LNCAP (cell line): ENCODE data around the gene JCAD.

Experiments
- TF ChIP-seq, protein P1 (sequence below): fragments of 450-650 bp; IDR thresholded peaks from 2 replicates; pipeline ENCODE4 v1.5.1; 2017; ENCODE audit warnings: mild to moderate bottlenecking

JCAD gene

DNA sequence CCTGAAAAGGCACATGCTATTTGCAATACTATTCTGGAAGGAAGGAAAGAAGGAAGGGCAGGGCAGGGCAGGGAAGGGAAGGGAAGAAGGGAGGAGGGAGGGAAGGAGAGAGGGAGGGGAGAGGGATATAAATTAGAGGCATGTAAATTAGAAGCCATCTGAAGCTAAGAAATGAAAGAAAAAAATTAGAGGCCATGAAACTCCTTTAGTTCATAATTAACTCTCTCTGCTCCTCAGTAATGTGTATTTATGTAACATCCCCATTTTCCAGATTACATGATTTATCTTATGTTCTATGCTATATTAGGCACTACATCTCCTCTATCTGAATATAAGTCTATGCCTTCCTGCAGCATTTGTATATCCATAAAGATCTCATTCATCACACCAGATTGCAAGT lies 12.7 kb upstream of the JCAD start:
- TF ChIP-seq, protein P1, sequence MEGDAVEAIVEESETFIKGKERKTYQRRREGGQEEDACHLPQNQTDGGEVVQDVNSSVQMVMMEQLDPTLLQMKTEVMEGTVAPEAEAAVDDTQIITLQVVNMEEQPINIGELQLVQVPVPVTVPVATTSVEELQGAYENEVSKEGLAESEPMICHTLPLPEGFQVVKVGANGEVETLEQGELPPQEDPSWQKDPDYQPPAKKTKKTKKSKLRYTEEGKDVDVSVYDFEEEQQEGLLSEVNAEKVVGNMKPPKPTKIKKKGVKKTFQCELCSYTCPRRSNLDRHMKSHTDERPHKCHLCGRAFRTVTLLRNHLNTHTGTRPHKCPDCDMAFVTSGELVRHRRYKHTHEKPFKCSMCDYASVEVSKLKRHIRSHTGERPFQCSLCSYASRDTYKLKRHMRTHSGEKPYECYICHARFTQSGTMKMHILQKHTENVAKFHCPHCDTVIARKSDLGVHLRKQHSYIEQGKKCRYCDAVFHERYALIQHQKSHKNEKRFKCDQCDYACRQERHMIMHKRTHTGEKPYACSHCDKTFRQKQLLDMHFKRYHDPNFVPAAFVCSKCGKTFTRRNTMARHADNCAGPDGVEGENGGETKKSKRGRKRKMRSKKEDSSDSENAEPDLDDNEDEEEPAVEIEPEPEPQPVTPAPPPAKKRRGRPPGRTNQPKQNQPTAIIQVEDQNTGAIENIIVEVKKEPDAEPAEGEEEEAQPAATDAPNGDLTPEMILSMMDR, result no peak

DNA sequence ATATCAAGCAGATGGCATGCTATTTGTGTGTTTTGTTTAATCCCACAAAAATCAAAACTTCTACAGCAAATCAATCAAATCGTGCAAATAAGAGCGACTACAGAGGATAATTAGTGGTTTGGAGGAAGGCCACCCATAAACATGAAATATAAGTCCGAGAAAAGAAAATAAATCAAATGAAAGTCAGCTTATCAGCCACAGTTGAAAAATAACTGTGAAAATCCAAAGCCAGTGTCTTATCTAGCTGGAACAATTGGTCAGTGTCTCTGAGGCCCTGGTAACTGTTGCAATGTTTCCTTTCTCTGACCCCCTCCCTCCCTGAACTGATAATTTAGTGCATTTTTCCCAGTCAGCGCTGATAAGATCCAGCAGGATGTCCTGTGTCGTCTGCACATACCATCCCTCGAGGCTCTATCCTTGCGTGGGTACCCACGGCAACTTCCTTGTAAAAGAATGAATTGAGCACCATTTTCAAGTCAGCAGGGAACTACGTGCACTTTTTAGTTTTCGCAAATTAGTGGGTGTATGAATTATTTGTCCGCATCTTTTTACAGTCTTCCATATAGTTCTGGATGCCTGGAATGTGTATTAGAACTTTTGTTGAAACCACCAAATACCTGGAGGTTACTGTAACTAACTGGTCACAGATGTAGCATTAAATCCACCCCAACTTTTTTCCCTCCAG lies 10.8 kb upstream of the JCAD start:
- TF ChIP-seq, protein P1, result no peak

DNA sequence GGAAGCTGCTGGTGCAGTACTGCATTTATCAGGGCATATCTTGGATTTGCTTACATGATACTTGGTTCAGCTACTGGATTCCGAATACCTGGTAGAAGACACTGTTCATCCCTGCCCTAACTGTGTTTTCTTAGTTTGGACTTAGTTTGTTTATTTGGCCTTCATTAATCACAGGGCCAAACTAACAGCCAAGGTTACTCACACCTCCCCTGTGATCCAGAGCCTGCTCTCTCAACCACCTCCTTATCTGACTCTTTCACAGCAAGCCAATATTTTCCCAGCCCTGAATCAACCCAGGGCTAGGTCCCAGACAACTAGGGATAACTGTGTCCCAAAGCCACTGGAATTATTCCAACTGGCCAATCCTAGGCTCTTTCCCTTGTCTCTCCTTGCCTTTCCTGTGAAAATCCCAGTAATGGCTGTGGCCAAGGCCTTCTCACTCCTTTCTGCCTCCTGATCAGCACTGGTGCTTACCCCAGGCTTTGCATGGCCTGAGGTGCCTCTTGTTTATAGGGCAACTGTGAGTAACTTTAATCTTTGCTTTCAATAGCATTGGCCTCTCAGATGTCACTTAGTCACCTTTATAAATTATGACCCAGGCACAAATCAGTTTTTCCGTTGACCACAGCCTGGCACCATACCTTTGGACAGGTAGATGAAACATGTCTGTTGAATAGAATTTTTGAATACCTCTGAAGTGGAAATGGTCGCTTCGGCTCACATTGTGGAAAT lies 9.3 kb upstream of the JCAD start:
- TF ChIP-seq, protein P1, result no peak

DNA sequence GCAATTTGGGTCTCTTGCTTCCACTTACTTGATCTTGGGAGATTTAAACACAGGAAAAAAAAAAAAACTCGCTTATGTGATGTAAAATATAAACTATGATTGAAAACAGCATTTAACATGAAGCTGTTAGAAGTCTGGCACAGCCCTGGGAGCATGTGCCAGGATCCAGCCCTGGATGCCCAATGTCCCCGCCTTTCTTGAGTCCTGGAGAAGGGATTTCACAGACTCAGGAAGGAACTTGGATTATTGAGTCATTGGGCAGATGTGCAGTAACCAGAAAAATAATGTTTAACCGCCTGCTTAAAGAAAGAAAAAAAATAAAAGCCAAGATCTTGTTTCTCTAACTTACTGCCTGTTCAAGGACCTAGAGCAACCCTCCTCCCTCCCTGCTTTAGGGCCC lies 3.7 kb upstream of the JCAD start:
- TF ChIP-seq, protein P1, result no peak

DNA sequence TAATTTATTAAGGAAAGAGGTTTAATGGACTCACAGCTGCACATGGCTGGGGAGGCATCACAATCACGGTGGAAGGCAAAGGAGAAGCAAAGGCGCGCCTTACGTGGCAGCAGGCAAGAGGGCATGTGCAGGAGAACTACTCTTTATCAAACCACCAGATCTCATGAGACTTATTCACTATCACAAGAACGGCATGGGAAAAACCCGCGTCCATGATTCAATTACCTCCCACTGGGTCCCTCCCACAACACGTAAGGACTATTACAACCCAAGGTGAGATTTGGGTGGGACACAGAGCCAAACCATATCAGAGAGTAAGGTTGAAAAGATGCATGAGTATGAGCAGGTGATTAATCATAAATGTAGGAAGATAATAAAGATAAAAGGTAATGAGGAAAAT lies 3.2 kb upstream of the JCAD start:
- TF ChIP-seq, protein P1, result no peak

DNA sequence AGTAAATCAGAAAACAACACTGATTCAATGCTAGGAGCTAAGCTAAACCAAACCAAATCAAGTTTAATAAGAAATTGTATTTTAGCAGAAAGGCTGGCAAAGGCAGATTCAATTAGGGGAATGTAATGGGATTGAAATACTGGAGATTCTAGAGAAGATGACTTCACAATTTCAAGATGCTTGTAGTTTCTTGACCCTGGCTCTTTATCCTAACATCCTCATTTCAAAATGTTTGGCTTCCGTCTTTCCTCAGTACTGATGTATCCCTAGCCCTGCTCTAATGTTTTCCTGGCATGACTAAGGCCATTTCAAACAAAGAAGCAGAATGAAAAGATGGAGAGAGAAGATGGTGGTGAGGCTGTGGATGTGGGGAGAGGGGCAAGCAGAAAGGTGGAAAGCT lies 2.7 kb upstream of the JCAD start:
- TF ChIP-seq, protein P1, result no peak

DNA sequence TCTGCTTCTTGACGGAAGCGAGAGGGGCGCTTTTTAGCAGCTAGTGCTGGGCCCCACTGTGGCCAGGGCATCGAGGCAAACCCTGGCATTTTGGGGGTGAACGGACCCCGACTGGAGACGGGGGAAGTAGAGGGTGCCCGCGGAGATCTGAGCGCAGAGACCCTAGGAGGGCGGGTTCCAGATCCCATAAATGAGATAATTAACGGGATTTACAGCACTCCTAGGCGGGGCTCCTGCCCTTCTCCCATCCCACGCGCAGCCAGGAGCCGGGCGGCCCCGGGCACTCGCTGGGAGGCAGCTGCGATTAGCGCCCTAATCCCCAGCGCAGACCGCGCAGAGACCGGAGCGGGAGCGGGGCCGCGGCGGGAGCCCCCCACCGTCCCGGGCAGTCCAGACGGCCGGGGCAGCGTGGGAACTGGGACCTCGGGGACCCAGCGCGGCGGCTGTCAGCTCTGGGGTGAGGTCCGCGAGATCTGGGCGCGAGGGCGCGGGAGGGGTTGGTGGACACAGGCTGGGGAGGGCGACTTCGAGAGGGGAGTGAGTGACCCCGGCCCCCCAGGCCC lies 735 bp downstream of the JCAD start:
- TF ChIP-seq, protein P1, result no peak
